ENCODE data around the gene ZBTB40. TPM values are rescaled to one million over a fixed set of nuclear protein-coding genes. Genes with fewer than 3 reads are reported as not detected.

The ZBTB40 gene
- total RNA-seq, 1 experiment from 2014 or later, result 11.5 TPM

DNA sequence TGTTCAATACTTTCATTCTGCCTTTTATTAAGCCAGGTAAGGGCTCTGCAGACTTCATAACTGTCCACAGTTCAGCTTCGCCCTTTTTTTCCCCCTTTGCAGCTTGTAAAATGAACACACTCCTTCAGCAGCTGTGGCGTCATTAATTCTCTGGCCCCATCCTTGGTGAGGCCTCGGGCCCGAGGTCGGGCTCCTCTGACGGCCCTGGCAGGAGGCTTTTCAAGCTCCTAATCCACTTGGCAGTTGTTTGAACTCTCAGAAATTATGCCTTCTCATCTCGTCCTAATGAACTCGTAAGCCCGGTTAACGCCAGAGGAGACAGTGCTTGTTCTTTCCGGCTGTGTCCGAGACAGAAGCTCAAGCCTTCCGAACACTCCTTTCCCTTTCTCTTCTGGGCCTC, 93.5 kb downstream of the ZBTB40 start:
- Mint-ChIP-seq H3K4me3 (no peak overlapping the region), H3K27ac (no peak overlapping the region), H3K4me1 (0 out of 2 replicates have a peak, but pooled peaks cover 4% of the 10 kb centered on the region), H3K27me3 (ENCODE audit: low read depth) (peaks cover 8% of the 10 kb centered on the region), H3K9me3 (no peaks in the 10 kb centered on the region), H3K36me3 (no peaks in the 10 kb centered on the region)
- ChIA-PET CTCF (interaction anchor here (1.2 to 2.0 kb wide), 4 partner anchors 13 to 97 kb away, joined by 3 to 8 read pairs (median 4); no protein-coding TSS in a partner anchor), POLR2A (no interaction called here)
- ATAC-seq, result no peak
- no peak for DNase-seq (ENCODE audit: low spot score)
- TF ChIP-seq USF2 (CRISPR knock-in tag; IDR thresholded peaks at IDR 0.05) (no peak), AR (CRISPR knock-in tag; IDR thresholded peaks at IDR 0.05) (no peak), ZNF396 (CRISPR knock-in tag; IDR thresholded peaks at IDR 0.05; ENCODE audit: borderline replicate concordance) (no peak), ZNF671 (CRISPR knock-in tag; IDR thresholded peaks at IDR 0.05) (no peak), MYBL2 (CRISPR knock-in tag; IDR thresholded peaks at IDR 0.05) (no peak), IRF2 (CRISPR knock-in tag; IDR thresholded peaks at IDR 0.05; ENCODE audit: borderline replicate concordance, low read depth) (no peak), ZBTB21 (CRISPR knock-in tag; IDR thresholded peaks at IDR 0.05; ENCODE audit: borderline replicate concordance) (no peak), JUN (CRISPR knock-in tag; IDR thresholded peaks at IDR 0.05) (no peak), GTF2I (CRISPR knock-in tag; conservative IDR thresholded peaks at IDR 0.05) (no peak), ATF6 (CRISPR knock-in tag; IDR thresholded peaks at IDR 0.05) (no peak), OVOL2 (CRISPR knock-in tag; IDR thresholded peaks at IDR 0.05; ENCODE audit: borderline replicate concordance) (no peak), E2F5 (CRISPR knock-in tag; IDR thresholded peaks at IDR 0.05) (no peak), FOXK1 (CRISPR knock-in tag; IDR thresholded peaks at IDR 0.05) (no peak), ZNF416 (CRISPR knock-in tag; IDR thresholded peaks at IDR 0.05) (no peak), JAZF1 (CRISPR knock-in tag; IDR thresholded peaks at IDR 0.05) (no peak), ZNF281 (CRISPR knock-in tag; IDR thresholded peaks at IDR 0.05) (no peak), PRRX2 (CRISPR knock-in tag; IDR thresholded peaks at IDR 0.05) (no peak), CREB1 (CRISPR knock-in tag; IDR thresholded peaks at IDR 0.05) (no peak)
- TF ChIP-seq, protein P1, sequence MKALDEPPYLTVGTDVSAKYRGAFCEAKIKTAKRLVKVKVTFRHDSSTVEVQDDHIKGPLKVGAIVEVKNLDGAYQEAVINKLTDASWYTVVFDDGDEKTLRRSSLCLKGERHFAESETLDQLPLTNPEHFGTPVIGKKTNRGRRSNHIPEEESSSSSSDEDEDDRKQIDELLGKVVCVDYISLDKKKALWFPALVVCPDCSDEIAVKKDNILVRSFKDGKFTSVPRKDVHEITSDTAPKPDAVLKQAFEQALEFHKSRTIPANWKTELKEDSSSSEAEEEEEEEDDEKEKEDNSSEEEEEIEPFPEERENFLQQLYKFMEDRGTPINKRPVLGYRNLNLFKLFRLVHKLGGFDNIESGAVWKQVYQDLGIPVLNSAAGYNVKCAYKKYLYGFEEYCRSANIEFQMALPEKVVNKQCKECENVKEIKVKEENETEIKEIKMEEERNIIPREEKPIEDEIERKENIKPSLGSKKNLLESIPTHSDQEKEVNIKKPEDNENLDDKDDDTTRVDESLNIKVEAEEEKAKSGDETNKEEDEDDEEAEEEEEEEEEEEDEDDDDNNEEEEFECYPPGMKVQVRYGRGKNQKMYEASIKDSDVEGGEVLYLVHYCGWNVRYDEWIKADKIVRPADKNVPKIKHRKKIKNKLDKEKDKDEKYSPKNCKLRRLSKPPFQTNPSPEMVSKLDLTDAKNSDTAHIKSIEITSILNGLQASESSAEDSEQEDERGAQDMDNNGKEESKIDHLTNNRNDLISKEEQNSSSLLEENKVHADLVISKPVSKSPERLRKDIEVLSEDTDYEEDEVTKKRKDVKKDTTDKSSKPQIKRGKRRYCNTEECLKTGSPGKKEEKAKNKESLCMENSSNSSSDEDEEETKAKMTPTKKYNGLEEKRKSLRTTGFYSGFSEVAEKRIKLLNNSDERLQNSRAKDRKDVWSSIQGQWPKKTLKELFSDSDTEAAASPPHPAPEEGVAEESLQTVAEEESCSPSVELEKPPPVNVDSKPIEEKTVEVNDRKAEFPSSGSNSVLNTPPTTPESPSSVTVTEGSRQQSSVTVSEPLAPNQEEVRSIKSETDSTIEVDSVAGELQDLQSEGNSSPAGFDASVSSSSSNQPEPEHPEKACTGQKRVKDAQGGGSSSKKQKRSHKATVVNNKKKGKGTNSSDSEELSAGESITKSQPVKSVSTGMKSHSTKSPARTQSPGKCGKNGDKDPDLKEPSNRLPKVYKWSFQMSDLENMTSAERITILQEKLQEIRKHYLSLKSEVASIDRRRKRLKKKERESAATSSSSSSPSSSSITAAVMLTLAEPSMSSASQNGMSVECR (CRISPR knock-in tag; IDR thresholded peaks at IDR 0.05; ENCODE audit: borderline replicate concordance), result no peak
- TF ChIP-seq, protein P2, sequence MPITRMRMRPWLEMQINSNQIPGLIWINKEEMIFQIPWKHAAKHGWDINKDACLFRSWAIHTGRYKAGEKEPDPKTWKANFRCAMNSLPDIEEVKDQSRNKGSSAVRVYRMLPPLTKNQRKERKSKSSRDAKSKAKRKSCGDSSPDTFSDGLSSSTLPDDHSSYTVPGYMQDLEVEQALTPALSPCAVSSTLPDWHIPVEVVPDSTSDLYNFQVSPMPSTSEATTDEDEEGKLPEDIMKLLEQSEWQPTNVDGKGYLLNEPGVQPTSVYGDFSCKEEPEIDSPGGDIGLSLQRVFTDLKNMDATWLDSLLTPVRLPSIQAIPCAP (CRISPR knock-in tag; IDR thresholded peaks at IDR 0.05), result no peak
